Choroid plexus epithelial cell (primary cell): Measurements from ENCODE around the gene RBM34.
"Not testable (repeated sequence)": the region's sequence is repeated elsewhere in the genome, so short reads cannot be mapped to it uniquely, and the experiment has no call there.

Experiments used
- DNase-seq: peaks from one replicate; pipeline ENCODE4 v3.0.0-alpha.2; 2010; ENCODE audit warnings: low read depth
- H3K4me3 ChIP-seq: 2 replicates; pipeline ENCODE4 v1.5.1; 2011; ENCODE audit warnings: low read depth, mild to moderate bottlenecking, control low read depth, low read length, moderate library complexity
- CTCF ChIP-seq: conservative IDR thresholded peaks from 2 replicates; pipeline ENCODE4 v1.5.1; 2011; ENCODE audit warnings: low read depth, mild to moderate bottlenecking, control low read depth, inconsistent platforms, low read length, moderate library complexity

Gene RBM34

GRCh38 chr1:235098991-235099390 is 62.1 kb downstream of the RBM34 start:
- no peak for TF ChIP-seq CTCF
- DNase-seq, result no peak
- H3K4me3 ChIP-seq, result no peak overlapping the region

- DNase-seq, result no peak
- no peak overlapping the region for H3K4me3 ChIP-seq
- TF ChIP-seq CTCF, result no peak
These were observed 62.5 kb downstream of the RBM34 start for GRCh38 chr1:235098547-235098946.

- DNase-seq, H3K4me3 ChIP-seq: not testable (repeated sequence)
These were observed 63.5 kb downstream of the RBM34 start for GRCh38 chr1:235097501-235097900.

GRCh38 chr1:235095938-235096562 is 65.0 kb downstream of the RBM34 start:
- no peak for TF ChIP-seq CTCF
- DNase-seq, result peak; percentile 22
- no peak overlapping the region for H3K4me3 ChIP-seq

- H3K4me3 ChIP-seq, result peak overlapping the region; percentile 32
- peak; percentile 93 for TF ChIP-seq CTCF
- peak; percentile 75 for DNase-seq
These were observed 67.1 kb downstream of the RBM34 start for GRCh38 chr1:235093696-235094592.

GRCh38 chr1:235093013-235093695 is 67.9 kb downstream of the RBM34 start:
- peak; percentile 86 for DNase-seq
- H3K4me3 ChIP-seq, result peak overlapping the region; percentile 32
- peak; percentile 64 for TF ChIP-seq CTCF

GRCh38 chr1:235092415-235092814 is 68.6 kb downstream of the RBM34 start:
- not testable (repeated sequence) for DNase-seq, H3K4me3 ChIP-seq

- H3K4me3 ChIP-seq, DNase-seq: not testable (repeated sequence)
These were observed 69.0 kb downstream of the RBM34 start for GRCh38 chr1:235092045-235092406.

GRCh38 chr1:235091319-235092044 is 69.6 kb downstream of the RBM34 start:
- DNase-seq, H3K4me3 ChIP-seq: not testable (repeated sequence)
